SK-N-SH (cell line): ENCODE measurements around the gene PTGFRN. TPM values are rescaled to one million over a fixed set of nuclear protein-coding genes. Genes with fewer than 3 reads are reported as not detected.

Experiments used
- CTCF ChIA-PET: fragments of 300-600, 350-600 bp; formaldehyde crosslinking; extraction: SDS; loops from one replicate; lab custom pipeline; 2021; lab: Yijun Ruan, JAX
- POLR2A ChIA-PET: fragments of 350-600 bp; sonication (Branson Sonifier 250); formaldehyde crosslinking; extraction: SDS; loops from one replicate; lab custom pipeline; 2020; ENCODE audit warnings: antibody characterized with exemption, inconsistent platforms; lab: Yijun Ruan, JAX
- DNase-seq: peaks from one replicate; pipeline ENCODE4 v3.0.0; 2012
- H2AFZ ChIP-seq: fragments of 200-600 bp; sonication (generic); 2 replicates; pipeline ENCODE4 v1.8.1; 2016; ENCODE audit warnings: antibody characterized with exemption, mild to moderate bottlenecking, low read depth
- H3F3A ChIP-seq: fragments of 200-600 bp; sonication (generic); replicated peaks from 2 replicates; pipeline ENCODE3; 2016; ENCODE audit warnings: antibody characterized with exemption, mild to moderate bottlenecking; ENCODE audit not compliant: insufficient read depth
- H3K27ac ChIP-seq, 2 experiments: fragments of 200-500 bp in 1 of 2; fragments of 200-600 bp in 1 of 2; sonication (Bioruptor generic) in 1 of 2; sonication (generic), shearing (Covaris generic) in 1 of 2; 2 replicates each; pipeline versions ENCODE4 v1.5.1 to v1.6.1; 2014 to 2016; ENCODE audit warnings: low read depth in 2 of 2, inconsistent platforms in 1 of 2, low read length in 1 of 2, mild to moderate bottlenecking in 1 of 2, mixed read lengths in 1 of 2
- H3K27me3 ChIP-seq: fragments of 200-600 bp; sonication (generic), shearing (Covaris generic); 2 replicates; pipeline ENCODE4 v1.6.1; 2016; ENCODE audit warnings: mixed run types; ENCODE audit not compliant: insufficient read depth
- H3K36me3 ChIP-seq, 2 experiments: fragments of 200-500 bp in 1 of 2; fragments of 200-600 bp in 1 of 2; sonication (Bioruptor generic) in 1 of 2; sonication (generic) in 1 of 2; replicated peaks in 1 of 2; 2 replicates each; pipeline versions ENCODE3 to v1.5.1; 2014 to 2016; ENCODE audit warnings: low read length in 1 of 2, mild to moderate bottlenecking in 1 of 2; ENCODE audit not compliant: insufficient read depth in 2 of 2, control insufficient read depth in 1 of 2
- H3K4me1 ChIP-seq, 2 experiments: fragments of 200-500 bp in 1 of 2; fragments of 200-600 bp in 1 of 2; sonication (Bioruptor generic) in 1 of 2; sonication (generic), shearing (Covaris generic) in 1 of 2; 2 replicates each; pipeline versions ENCODE4 v1.5.1 to v1.6.1; 2014 to 2016; ENCODE audit warnings: low read depth in 1 of 2, low read length in 1 of 2, mixed run types in 1 of 2; ENCODE audit not compliant: insufficient read depth in 2 of 2, control insufficient read depth in 1 of 2
- H3K4me2 ChIP-seq: fragments of 200-600 bp; sonication (generic), shearing (Covaris generic); 2 replicates; pipeline ENCODE4 v1.6.1; 2017; ENCODE audit warnings: mixed run types
- H3K4me3 ChIP-seq, 2 experiments: fragments of 200-500 bp in 1 of 2; fragments of 200-600 bp in 1 of 2; sonication (Bioruptor generic) in 1 of 2; sonication (generic), shearing (Covaris generic) in 1 of 2; 2 replicates each; pipeline versions ENCODE4 v1.5.1 to v1.8.1; 2014 to 2016; ENCODE audit warnings: low read depth in 2 of 2, inconsistent platforms in 1 of 2, low read length in 1 of 2, mild to moderate bottlenecking in 1 of 2, mixed read lengths in 1 of 2, moderate library complexity in 1 of 2
- H3K79me2 ChIP-seq: fragments of 200-600 bp; sonication (generic); 2 replicates; pipeline ENCODE4 v1.8.1; 2017; ENCODE audit warnings: mild to moderate bottlenecking; ENCODE audit not compliant: insufficient read depth
- H3K9ac ChIP-seq: fragments of 200-600 bp; sonication (generic); 2 replicates; pipeline ENCODE4 v1.6.1; 2017; ENCODE audit warnings: mixed run types
- H3K9me2 ChIP-seq: fragments of 200-600 bp; sonication (generic); 2 replicates; pipeline ENCODE4 v1.6.1; 2017; ENCODE audit warnings: mixed run types
- H3K9me3 ChIP-seq: fragments of 200-600 bp; sonication (generic); 2 replicates; pipeline ENCODE4 v1.6.1; 2017; ENCODE audit warnings: mixed run types, mild to moderate bottlenecking, moderate library complexity
- H4K20me1 ChIP-seq: fragments of 200-600 bp; sonication (generic); 2 replicates; pipeline ENCODE4 v1.6.1; 2017; ENCODE audit warnings: mild to moderate bottlenecking, mixed run types; ENCODE audit not compliant: insufficient read depth
- ELF1 ChIP-seq: IDR thresholded peaks from 2 replicates; pipeline ENCODE4 v1.4.0; 2012
- EZH2phosphoT487 ChIP-seq: fragments of 200-600 bp; sonication (generic); IDR thresholded peaks from 2 replicates; pipeline ENCODE4 v1.6.1; 2017; ENCODE audit warnings: low read depth, mixed run types, mild to moderate bottlenecking, antibody characterized with exemption, moderate library complexity, borderline replicate concordance
- FOSL2 ChIP-seq: IDR thresholded peaks from 2 replicates; pipeline ENCODE4 v1.4.0; 2012; ENCODE audit warnings: low read depth, mild to moderate bottlenecking, moderate library complexity, borderline replicate concordance
- GATA2 ChIP-seq: sonication (generic); formaldehyde crosslinking; IDR thresholded peaks from 2 replicates; pipeline ENCODE4 v1.5.0; 2020; ENCODE audit warnings: mild to moderate bottlenecking, missing genetic modification reagents
- JUND ChIP-seq: IDR thresholded peaks from 2 replicates; pipeline ENCODE4 v1.4.0; 2012
- MAX ChIP-seq: IDR thresholded peaks from 2 replicates; pipeline ENCODE4 v1.4.0; 2012; ENCODE audit warnings: low read depth
- MXI1 ChIP-seq: IDR thresholded peaks from 2 replicates; pipeline ENCODE4 v1.6.1; 2012; ENCODE audit warnings: mild to moderate bottlenecking, low read depth, low read length, improper control_type of control experiment
- NFIC ChIP-seq: IDR thresholded peaks from 2 replicates; pipeline ENCODE4 v1.4.0; 2012; ENCODE audit warnings: borderline replicate concordance
- NRF1 ChIP-seq: IDR thresholded peaks from 2 replicates; pipeline ENCODE4 v1.6.1; 2012; ENCODE audit warnings: low read depth, mild to moderate bottlenecking, low read length
- POLR2AphosphoS5 ChIP-seq: IDR thresholded peaks from 2 replicates; pipeline ENCODE4 v1.6.1; 2012; ENCODE audit warnings: low read depth, low read length
- RAD21 ChIP-seq: IDR thresholded peaks from 2 replicates; pipeline ENCODE4 v1.6.1; 2012; ENCODE audit warnings: mild to moderate bottlenecking, low read length
- RCOR1 ChIP-seq: fragments of 150-350 bp; IDR thresholded peaks from 2 replicates; pipeline ENCODE4 v1.6.1; 2017; ENCODE audit warnings: antibody characterized with exemption, low read length
- RXRA ChIP-seq: IDR thresholded peaks from 2 replicates; pipeline ENCODE4 v1.4.0; 2012; ENCODE audit warnings: low read depth, mild to moderate bottlenecking, borderline replicate concordance
- SIN3A ChIP-seq: IDR thresholded peaks from 2 replicates; pipeline ENCODE4 v1.6.1; 2012; ENCODE audit warnings: low read depth, mild to moderate bottlenecking, low read length, moderate library complexity, borderline replicate concordance
- SMC3 ChIP-seq: IDR thresholded peaks from 2 replicates; pipeline ENCODE4 v1.6.1; 2012; ENCODE audit warnings: low read depth, low read length, improper control_type of control experiment
- TCF12 ChIP-seq: IDR thresholded peaks from 2 replicates; pipeline ENCODE4 v1.4.0; 2012
- USF1 ChIP-seq: IDR thresholded peaks from 2 replicates; pipeline ENCODE4 v1.4.0; 2012; ENCODE audit warnings: low read depth, borderline replicate concordance
- ZBTB33 ChIP-seq: IDR thresholded peaks from 2 replicates; pipeline ENCODE4 v1.4.0; 2012; ENCODE audit warnings: low read depth, borderline replicate concordance
- WGBS: methylation state at CpG from one replicate; pipeline ENCODE4 v1.1.6; 2017; ENCODE audit warnings: low lambda C conversion rate; 5-methylcytosine and 5-hydroxymethylcytosine counted together
- polyA plus RNA-seq, 3 experiments: library from polyadenylated mRNA; depleted of rRNA; stranded (reverse); fragments of >200 nt; gene quantifications; 2 replicates each; pipeline ENCODE4 v1.2.3, GENCODE V29; 2012

Gene PTGFRN
- polyA plus RNA-seq, 1 of the 3 experiments (the other 2 are of a cell fraction) = 22.4 TPM

GRCh38 chr1:116918714-116919357, 9.1 kb downstream of the PTGFRN start (continued):
- no peak for TF ChIP-seq USF1

GRCh38 chr1:116919802-116920201, 10.1 kb downstream of the PTGFRN start:
- Histone ChIP-seq H3K79me2 (no peaks in the 10 kb centered on the region; the same call in 1 of the 2 replicates), H3K9me3 (no peaks in the 10 kb centered on the region), H3K9ac (no peak overlapping the region), H3K9me2 (no peaks in the 10 kb centered on the region), H3K36me3 (no peaks in the 10 kb centered on the region), H4K20me1 (no peaks in the 10 kb centered on the region), H3K4me1 (peaks cover 0 to 38% of the 10 kb centered on the region in 2 experiments; a peak in 2 of 4 replicates), H3K4me2 (no peak overlapping the region), H3K27ac (no peak overlapping the region), H3K4me3 (no peak overlapping the region), H3F3A (no peaks in the 10 kb centered on the region), H2AFZ (no peak overlapping the region), H3K27me3 (no peaks in the 10 kb centered on the region)
- WGBS = 82% methylated on average over 2 of the region's 2 CpGs
- DNase-seq = peak; percentile 37
- ChIA-PET POLR2A (no interaction called here), CTCF (interaction anchor here (1.1 to 1.4 kb wide), 2 partner anchors 192 to 194 kb away, joined by 3 read pairs; no protein-coding TSS in a partner anchor)
- TF ChIP-seq ZBTB33 = no peak
- no peak for TF ChIP-seq RCOR1
- no peak for TF ChIP-seq NRF1
- peak; percentile 56 for TF ChIP-seq RAD21
- TF ChIP-seq SMC3 = peak; percentile 28; the same call in 1 of the 2 replicates

GRCh38 chr1:116920211-116920610, 10.5 kb downstream of the PTGFRN start:
- no peak for DNase-seq
- H3K9me3 ChIP-seq = no peaks in the 10 kb centered on the region
- H3K79me2 ChIP-seq = no peaks in the 10 kb centered on the region; the same call in 1 of the 2 replicates
- ChIA-PET POLR2A (no interaction called here), CTCF (interaction anchor here (1.1 kb wide), 1 partner anchor 193 kb away, joined by 3 read pairs; no protein-coding TSS in a partner anchor)
- WGBS = 78% methylated on average over 1 of the region's 1 CpG
- H3K4me2 ChIP-seq = no peak overlapping the region
- no peaks in the 10 kb centered on the region for H3K36me3 ChIP-seq
- H3K27ac ChIP-seq = no peak overlapping the region
- H4K20me1 ChIP-seq = no peaks in the 10 kb centered on the region
- no peaks in the 10 kb centered on the region for H3K9me2 ChIP-seq
- H3K27me3 ChIP-seq = no peaks in the 10 kb centered on the region
- H3K9ac ChIP-seq = no peak overlapping the region
- H2AFZ ChIP-seq = no peak overlapping the region
- H3K4me1 ChIP-seq = peaks cover 0 to 36% of the 10 kb centered on the region in 2 experiments; a peak in 2 of 4 replicates
- H3F3A ChIP-seq = no peaks in the 10 kb centered on the region
- no peak for TF ChIP-seq ELF1
- no peak for TF ChIP-seq NFIC
- no peak for TF ChIP-seq MAX
- no peak for TF ChIP-seq JUND
- no peak for TF ChIP-seq EZH2phosphoT487
- no peak for TF ChIP-seq GATA2 (CRISPR knock-in tag)
- TF ChIP-seq SIN3A = no peak
- no peak for TF ChIP-seq RXRA
- TF ChIP-seq FOSL2 = no peak
- TF ChIP-seq TCF12 = no peak
- no peak for TF ChIP-seq POLR2AphosphoS5
- TF ChIP-seq MXI1 = no peak
- no peak overlapping the region for H3K4me3 ChIP-seq
